Activated CD8-positive, alpha-beta memory T cell treated with anti-CD3 and anti-CD28 coated beads for 36 hours (primary cell): ENCODE measurements around the gene NPIPB2. TPM values are rescaled to one million over a fixed set of nuclear protein-coding genes. Genes with fewer than 3 reads are reported as not detected.
"Not testable (repeated sequence)": the region's sequence is repeated elsewhere in the genome, so short reads cannot be mapped to it uniquely, and the experiment has no call there.

ENCODE experiments used
- CTCF ChIA-PET: fragments of 350-600 bp; sonication (Branson Sonifier 250); formaldehyde crosslinking; loops from one replicate; lab custom pipeline; 2021; ENCODE audit warnings: antibody characterized with exemption; lab: Charles Lee
- POLR2A ChIA-PET: fragments of 350-600 bp; sonication (Branson Sonifier 250); formaldehyde crosslinking; loops from one replicate; lab custom pipeline; 2021; ENCODE audit warnings: antibody characterized with exemption; lab: Charles Lee
- total RNA-seq, 2 experiments: library from RNA; stranded (reverse); gene quantifications; one replicate each; pipeline ENCODE4 v1.2.3, GENCODE V29; 2021

NPIPB2 gene
- total RNA-seq, 2 experiments from 2014 or later = 9.0 to 10.7 TPM

GRCh38 chr16:11964761-11965551, 23.1 kb upstream of the NPIPB2 start, which contains the start of gene TNFRSF17:
TSS of gene TNFRSF17 (plus strand) at chr16:11965210. CDS start at chr16:11965325, 115 bp downstream.
- POLR2A ChIA-PET = no interaction called here
- CTCF ChIA-PET = no interaction called here

- ChIA-PET CTCF (no interaction called here), POLR2A (no interaction called here)
Measured at GRCh38 chr16:11963706-11964105, 21.9 kb upstream of the NPIPB2 start.

DNA sequence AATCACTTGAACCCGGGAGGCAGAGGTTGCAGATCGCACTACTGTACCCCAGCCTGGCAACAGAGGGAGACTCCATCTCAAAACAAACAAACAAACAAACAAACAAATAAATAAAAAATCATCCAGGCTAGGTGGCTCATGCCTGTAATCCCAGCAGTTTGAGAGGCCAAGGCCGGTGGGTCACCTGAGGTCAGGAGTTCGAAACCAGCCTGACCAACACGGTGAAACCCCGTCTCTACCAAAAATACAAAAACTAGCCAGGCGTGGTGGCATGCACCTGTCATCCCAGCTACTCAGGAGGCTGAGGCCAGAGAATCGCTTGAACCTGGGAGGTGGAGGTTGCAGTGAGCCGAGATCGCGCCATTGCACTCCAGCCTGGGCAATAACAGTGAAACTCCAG, 21.1 kb upstream of the NPIPB2 start:
- CTCF ChIA-PET, POLR2A ChIA-PET: not testable (repeated sequence)

DNA sequence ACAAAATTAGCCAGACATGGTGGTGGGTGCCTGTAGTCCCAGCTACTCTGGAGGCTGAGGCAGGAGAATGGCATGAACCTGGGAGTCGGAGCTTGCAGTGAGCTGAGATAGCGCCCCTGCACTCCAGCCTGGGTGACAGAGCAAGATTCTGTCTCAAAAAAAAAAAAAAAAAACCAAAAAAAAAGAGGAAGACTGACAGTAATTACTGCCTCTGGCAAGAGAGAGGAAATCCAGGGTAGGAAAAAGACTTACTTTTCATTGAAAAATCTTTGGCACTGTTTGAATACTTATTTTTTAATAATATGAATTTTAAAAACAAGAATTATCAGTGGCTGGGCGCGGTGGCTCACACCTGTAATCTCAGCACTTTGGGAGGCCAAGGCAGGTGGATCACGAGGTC, 20.6 kb upstream of the NPIPB2 start:
- POLR2A ChIA-PET = not testable (repeated sequence)
- CTCF ChIA-PET = interaction anchor here (0.7 kb wide), 1 partner anchor 224 kb away, joined by 3 read pairs; no protein-coding TSS in a partner anchor

DNA sequence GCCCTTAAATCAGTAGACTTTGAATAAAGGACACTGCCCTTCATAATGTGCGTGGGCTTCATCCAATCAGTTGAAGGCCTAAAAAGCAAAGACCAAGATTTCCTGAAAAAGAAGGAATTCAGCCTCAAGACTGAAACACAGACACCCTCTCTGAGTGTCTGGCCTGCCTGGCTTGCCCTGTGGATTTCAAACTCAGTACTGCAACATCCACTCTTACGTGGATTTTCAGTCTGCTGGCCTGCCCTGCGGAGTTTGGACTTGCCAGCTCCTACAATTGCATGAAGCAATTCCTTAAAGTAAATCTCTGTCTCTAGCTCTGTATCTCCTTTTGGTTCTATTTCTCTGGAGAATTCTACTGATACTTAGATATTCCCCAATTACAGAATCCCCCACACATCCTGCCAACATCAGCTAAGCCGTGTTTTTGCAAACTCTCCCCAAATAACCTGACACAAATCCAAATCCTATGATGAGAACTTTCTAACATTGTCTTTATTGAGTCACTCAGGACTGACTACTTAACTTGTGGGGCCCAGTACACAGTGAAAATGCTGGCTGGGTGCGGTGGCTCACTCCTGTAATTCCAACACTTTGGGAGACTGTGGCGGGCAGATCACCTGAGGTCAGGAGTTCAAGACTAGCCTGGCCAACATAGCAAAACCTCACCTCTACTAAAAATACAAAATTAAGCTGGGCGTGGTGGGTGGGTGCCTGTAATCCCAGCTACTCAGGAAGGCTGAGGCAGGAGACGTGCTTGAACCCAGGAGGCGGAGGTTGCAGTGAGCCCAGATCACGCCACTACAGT, 15.9 kb upstream of the NPIPB2 start:
- CTCF ChIA-PET = no interaction called here
- POLR2A ChIA-PET = no interaction called here

DNA sequence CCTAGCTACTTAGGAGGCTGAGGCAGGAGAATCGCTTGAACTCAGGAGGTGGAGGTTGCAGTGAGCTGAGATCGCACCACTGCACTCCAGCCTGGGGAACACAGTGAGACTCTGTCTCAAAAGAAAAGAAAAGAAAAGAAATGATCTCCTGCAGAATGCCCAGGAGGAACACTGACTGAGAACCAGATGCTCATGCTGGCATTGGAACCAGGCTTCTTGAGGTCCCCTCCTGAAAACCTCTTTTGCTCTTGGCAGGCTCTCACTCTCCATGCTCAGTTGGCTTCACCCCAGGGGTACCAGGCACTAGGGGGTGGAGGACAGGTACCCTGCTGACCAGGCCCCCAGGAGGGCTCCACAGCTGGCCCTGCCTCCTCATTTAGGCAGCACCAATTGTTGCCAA, 14.7 kb upstream of the NPIPB2 start:
- ChIA-PET POLR2A (no interaction called here), CTCF (no interaction called here)

DNA sequence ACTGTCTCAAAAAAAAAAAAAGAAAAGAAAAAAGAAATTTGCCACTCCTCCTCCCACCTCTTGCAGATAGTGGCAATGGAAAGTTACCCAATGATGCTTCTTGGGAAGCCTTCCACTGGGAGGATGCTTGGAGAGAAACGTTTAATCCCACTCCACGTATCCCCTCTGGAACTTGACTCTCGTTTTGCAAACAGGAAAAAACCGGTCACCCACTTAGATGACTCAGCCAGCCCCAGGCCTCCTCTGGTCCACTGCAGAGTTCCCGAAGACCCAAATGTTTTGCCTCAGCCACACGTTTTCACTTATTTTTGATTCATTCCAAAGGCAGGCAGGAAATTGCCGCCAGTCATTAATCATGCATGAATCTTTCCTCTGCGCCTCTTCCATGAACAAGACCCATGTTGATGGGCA, 13.9 kb upstream of the NPIPB2 start:
- POLR2A ChIA-PET = no interaction called here
- CTCF ChIA-PET = no interaction called here

- POLR2A ChIA-PET, CTCF ChIA-PET: not testable (repeated sequence)
Measured at GRCh38 chr16:11953576-11953975, 11.7 kb upstream of the NPIPB2 start.

DNA sequence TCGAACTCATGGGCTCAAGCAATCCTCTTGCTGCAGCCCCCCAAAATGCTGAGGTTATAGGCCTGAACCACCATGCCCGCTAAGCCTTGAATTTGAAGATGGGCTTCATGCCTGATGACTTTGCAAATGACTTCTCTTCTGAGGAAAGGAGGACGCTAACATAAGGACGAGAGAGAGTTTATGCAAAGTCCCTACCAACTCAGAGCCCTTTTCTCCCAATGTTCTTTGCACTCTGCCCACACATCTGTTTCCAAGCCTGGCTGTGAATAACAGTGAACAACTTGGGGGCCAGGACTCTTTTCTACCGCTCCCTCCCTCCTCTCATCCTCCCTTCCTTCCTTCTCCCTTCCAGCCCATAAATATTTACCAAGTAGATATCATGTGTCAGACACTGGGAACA, 8.5 kb upstream of the NPIPB2 start:
- ChIA-PET CTCF (no interaction called here), POLR2A (no interaction called here)

- ChIA-PET CTCF (interaction anchor here (0.8 kb wide), 1 partner anchor 118 kb away, joined by 4 read pairs; no protein-coding TSS in a partner anchor), POLR2A (no interaction called here)
Measured at GRCh38 chr16:11949527-11949926, 7.7 kb upstream of the NPIPB2 start.

DNA sequence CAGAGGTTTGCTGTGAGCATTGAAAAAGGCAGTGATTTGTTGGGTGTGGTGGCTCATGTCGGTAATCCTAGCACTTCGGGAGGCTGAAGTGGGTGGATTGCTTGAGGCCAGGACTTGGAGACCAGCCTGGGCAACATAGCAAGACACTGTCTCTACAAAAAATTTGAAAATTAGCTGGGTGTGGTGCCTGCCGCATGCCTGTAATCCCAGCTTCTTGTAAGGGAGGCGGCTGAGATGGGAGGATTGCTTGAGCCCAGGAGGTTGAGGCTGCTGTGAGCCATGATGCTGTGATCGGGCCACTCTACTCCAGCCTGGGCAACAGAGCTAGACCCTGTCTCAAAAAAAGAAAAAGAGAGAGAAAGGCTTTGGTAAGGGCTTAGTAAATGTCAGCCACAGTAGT, 7.0 kb upstream of the NPIPB2 start:
- POLR2A ChIA-PET = no interaction called here

DNA sequence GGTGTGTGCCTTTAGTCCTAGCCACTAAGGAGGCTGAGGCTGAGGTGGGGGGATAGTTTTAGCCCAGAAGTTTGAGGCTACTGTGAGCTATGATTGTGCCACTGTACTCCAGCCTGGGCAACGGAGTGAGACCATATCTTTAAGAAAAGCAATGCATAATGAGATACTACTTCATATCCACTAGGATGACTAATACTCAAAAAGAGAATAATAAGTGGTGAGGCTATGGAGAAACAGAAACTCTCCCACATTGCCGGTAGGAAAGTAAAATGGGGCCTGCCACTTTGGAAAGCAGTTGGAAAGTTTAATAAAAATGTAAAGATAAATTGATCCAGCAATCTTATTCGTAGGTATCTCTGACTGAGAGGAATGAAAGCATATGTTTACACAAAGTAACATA, 4.6 kb upstream of the NPIPB2 start:
- ChIA-PET CTCF (no interaction called here), POLR2A (interaction anchor here (0.6 kb wide), 1 partner anchor 234 kb away, joined by 6 read pairs; no protein-coding TSS in a partner anchor)

More for the DNA sequence above, 7.0 kb upstream of the NPIPB2 start:
- CTCF ChIA-PET = interaction anchor here (0.6 to 0.8 kb wide), 3 partner anchors 23 to 119 kb away, joined by 3 to 4 read pairs (median 3); no protein-coding TSS in a partner anchor

- CTCF ChIA-PET = not testable (repeated sequence)
Measured at GRCh38 chr16:11927350-11927749, 14.5 kb downstream of the NPIPB2 start.

GRCh38 chr16:11924046-11924445, 17.8 kb downstream of the NPIPB2 start:
- POLR2A ChIA-PET, CTCF ChIA-PET: not testable (repeated sequence)

More at GRCh38 chr16:11927350-11927749, 14.5 kb downstream of the NPIPB2 start:
- POLR2A ChIA-PET = not testable (repeated sequence)

DNA sequence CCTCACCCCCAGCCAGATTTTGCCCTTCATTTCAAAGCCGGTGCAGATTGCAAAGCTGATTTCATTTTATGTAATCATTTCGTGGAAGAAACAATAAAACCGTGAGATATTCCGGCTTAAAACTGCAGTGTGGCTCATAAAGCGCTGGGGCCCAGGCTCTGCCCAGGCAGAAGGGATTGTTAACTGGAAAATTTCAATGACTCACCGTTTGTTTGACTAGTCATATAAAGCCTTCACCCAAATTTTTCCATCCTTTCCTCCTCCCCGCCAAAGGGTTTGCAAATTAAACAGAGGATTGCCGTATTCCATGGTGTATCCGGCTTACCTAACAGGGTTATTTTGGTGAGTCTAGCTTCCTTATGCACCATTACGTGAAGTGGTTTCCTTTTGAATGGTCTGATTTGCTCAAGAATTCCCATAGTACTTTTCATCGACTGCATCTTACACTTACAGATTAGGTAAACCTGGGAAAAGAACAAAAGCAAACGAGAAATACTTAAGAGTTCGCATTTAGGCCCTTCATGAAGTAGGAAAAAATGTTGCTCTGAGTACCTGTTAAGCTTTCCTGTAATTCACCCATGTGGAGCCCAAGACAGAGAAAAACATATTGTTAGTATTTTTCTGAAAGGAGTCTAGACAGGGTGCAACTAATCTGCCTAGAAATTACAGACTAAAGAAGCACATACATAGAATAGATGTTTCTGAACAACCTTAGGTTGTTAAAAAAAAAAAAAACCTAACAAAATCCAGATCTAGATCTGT, 25.1 kb downstream of the NPIPB2 start:
- POLR2A ChIA-PET = interaction anchor here (1.4 to 2.5 kb wide), 2 partner anchors 60 to 66 kb away, joined by 6 to 10 read pairs; partner anchors contain the start of genes RSL1D1 and SNX29
- CTCF ChIA-PET = interaction anchor here (0.5 to 1.2 kb wide), 2 partner anchors 151 to 237 kb away, joined by 3 to 6 read pairs; no protein-coding TSS in a partner anchor

- POLR2A ChIA-PET = interaction anchor here (1.0 to 2.5 kb wide), 3 partner anchors 61 to 173 kb away, joined by 3 to 10 read pairs (median 6); partner anchors contain the start of genes RSL1D1, SNX29 and TXNDC11
Measured at GRCh38 chr16:11915644-11916523, 26.0 kb downstream of the NPIPB2 start, which contains the start of gene GSPT1. TSS of gene GSPT1 (minus strand) at chr16:11915956. CDS start at chr16:11915720, 236 bp downstream.

DNA sequence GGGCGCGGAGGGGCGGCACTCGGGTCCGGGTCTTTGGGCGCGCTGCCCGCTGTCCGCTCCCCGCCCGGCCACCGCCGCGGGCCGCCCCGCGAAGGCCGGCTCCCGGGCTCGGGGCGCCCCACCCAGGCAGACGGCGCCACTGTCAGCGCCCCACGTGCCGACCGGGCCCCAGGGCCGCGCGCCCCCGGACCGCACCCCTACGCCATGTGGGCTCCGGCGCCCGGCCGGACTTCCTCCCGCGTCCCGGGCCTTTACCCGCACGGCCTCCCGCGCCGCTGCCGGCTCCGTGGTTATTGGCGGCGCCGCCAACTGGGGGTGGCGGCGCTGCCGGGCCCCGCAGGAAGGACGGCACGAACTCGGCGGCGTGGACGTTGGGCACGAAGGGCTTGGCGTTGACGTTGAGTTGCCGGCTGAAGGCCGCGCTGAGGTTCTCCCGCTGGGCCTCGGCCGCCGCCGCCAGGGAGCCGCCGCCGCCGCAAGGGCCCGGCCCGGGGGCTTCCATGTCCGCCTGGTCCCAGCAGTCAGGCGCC, 26.7 kb downstream of the NPIPB2 start:
- CTCF ChIA-PET = no interaction called here
- POLR2A ChIA-PET = interaction anchor here (1.0 to 2.5 kb wide), 3 partner anchors 62 to 173 kb away, joined by 3 to 10 read pairs (median 6); partner anchors contain the start of genes RSL1D1, SNX29 and TXNDC11

More at GRCh38 chr16:11915644-11916523, 26.0 kb downstream of the NPIPB2 start, which contains the start of gene GSPT1:
- CTCF ChIA-PET = interaction anchor here (1.2 kb wide), 1 partner anchor 152 kb away, joined by 6 read pairs; no protein-coding TSS in a partner anchor
